ENCODE data around the gene TTC21A.
"Not testable (repeated sequence)": the region's sequence is repeated elsewhere in the genome, so short reads cannot be mapped to it uniquely, and the experiment has no call there.

TTC21A gene

GRCh38 chr3:39107388-39108199 lies at the start of gene TTC21A, which contains the start of gene GORASP1:
Gene TTC21A, plus strand, starts transcription at chr3:39107680. Its CDS starts 158 bp downstream, at chr3:39107838.
Gene GORASP1, minus strand, starts transcription at chr3:39107627. Its CDS starts 86 bp downstream, at chr3:39107541.
- Histone ChIP-seq H3K36me3 (replicated peaks; ENCODE audit: insufficient read depth, low read length) (no peaks in the 10 kb centered on the region), H3K9ac (ENCODE audit: low read length) (peak within 1 kb of the TSS; percentile 86), H3F3A (ENCODE audit: insufficient read depth, low read length) (peaks cover 12% of the 10 kb centered on the region), H3K9me3 (replicated peaks; ENCODE audit: insufficient read depth, low read length) (no peaks in the 10 kb centered on the region), H3K4me3 (ENCODE audit: low read length) (peak within 1 kb of the TSS; percentile 99), H4K20me1 (ENCODE audit: insufficient read depth, low read length) (no peaks in the 10 kb centered on the region), H3K79me2 (ENCODE audit: low read length) (peaks cover 44% of the 10 kb centered on the region), H3K9me2 (replicated peaks; ENCODE audit: insufficient read depth, low read length) (no peaks in the 10 kb centered on the region), H3K27ac (ENCODE audit: low read length) (peak within 1 kb of the TSS; percentile 87), H3K4me1 (ENCODE audit: low read length) (peaks cover 29% of the 10 kb centered on the region), H3K27me3 (replicated peaks; ENCODE audit: insufficient read depth, low read length) (no peaks in the 10 kb centered on the region), H2AFZ (ENCODE audit: low read length) (peak within 1 kb of the TSS; percentile 93), H3K4me2 (ENCODE audit: low read depth, low read length) (peak within 1 kb of the TSS; percentile 99)
- TF ChIP-seq EZH2phosphoT487 (IDR thresholded peaks at IDR 0.05; ENCODE audit: low read length) (no peak), CTCF (IDR thresholded peaks at IDR 0.05; ENCODE audit: low read length) (no peak), EZH2 (optimal IDR thresholded peaks at IDR 0.05; ENCODE audit: low read depth, low read length) (no peak)
- peak; percentile 78 for DNase-seq

GRCh38 chr3:39061228-39061627 lies 46.3 kb upstream of the TTC21A start:
- not testable (repeated sequence) for H3K4me3 ChIP-seq (ENCODE audit: low read length); H3K9ac ChIP-seq (ENCODE audit: low read length); H3K9me2 ChIP-seq (replicated peaks; ENCODE audit: insufficient read depth, low read length); H3K27me3 ChIP-seq (replicated peaks; ENCODE audit: insufficient read depth, low read length); H3F3A ChIP-seq (ENCODE audit: insufficient read depth, low read length); H3K27ac ChIP-seq (ENCODE audit: low read length); H2AFZ ChIP-seq (ENCODE audit: low read length); H3K4me1 ChIP-seq (ENCODE audit: low read length); DNase-seq; H3K4me2 ChIP-seq (ENCODE audit: low read depth, low read length); H4K20me1 ChIP-seq (ENCODE audit: insufficient read depth, low read length); H3K9me3 ChIP-seq (replicated peaks; ENCODE audit: insufficient read depth, low read length); H3K36me3 ChIP-seq (replicated peaks; ENCODE audit: insufficient read depth, low read length)
- peaks cover 49% of the 10 kb centered on the region for H3K79me2 ChIP-seq (ENCODE audit: low read length)

- Histone ChIP-seq H4K20me1 (ENCODE audit: insufficient read depth, low read length) (no peaks in the 10 kb centered on the region), H3K27ac (ENCODE audit: low read length) (no peak overlapping the region), H3K4me2 (ENCODE audit: low read depth, low read length) (no peak overlapping the region), H3K9me2 (replicated peaks; ENCODE audit: insufficient read depth, low read length) (no peaks in the 10 kb centered on the region), H2AFZ (ENCODE audit: low read length) (no peak overlapping the region), H3K4me3 (ENCODE audit: low read length) (no peak overlapping the region), H3K36me3 (replicated peaks; ENCODE audit: insufficient read depth, low read length) (0 out of 2 replicates have a peak, but pooled peaks cover 3% of the 10 kb centered on the region), H3K9ac (ENCODE audit: low read length) (no peak overlapping the region), H3K9me3 (replicated peaks; ENCODE audit: insufficient read depth, low read length) (no peaks in the 10 kb centered on the region), H3K27me3 (replicated peaks; ENCODE audit: insufficient read depth, low read length) (no peaks in the 10 kb centered on the region), H3K4me1 (ENCODE audit: low read length) (no peaks in the 10 kb centered on the region), H3F3A (ENCODE audit: insufficient read depth, low read length) (no peaks in the 10 kb centered on the region), H3K79me2 (ENCODE audit: low read length) (peaks cover 40% of the 10 kb centered on the region)
- DNase-seq = no peak
- TF ChIP-seq EZH2phosphoT487 (IDR thresholded peaks at IDR 0.05; ENCODE audit: low read length) (no peak), CTCF (IDR thresholded peaks at IDR 0.05; ENCODE audit: low read length) (no peak), EZH2 (optimal IDR thresholded peaks at IDR 0.05; ENCODE audit: low read depth, low read length) (no peak)
Measured at GRCh38 chr3:39062180-39062579, 45.3 kb upstream of the TTC21A start.

GRCh38 chr3:39063143-39063542 lies 44.3 kb upstream of the TTC21A start:
- H3K4me1 ChIP-seq (ENCODE audit: low read length) = no peaks in the 10 kb centered on the region
- DNase-seq = no peak
- no peaks in the 10 kb centered on the region for H3K9me3 ChIP-seq (replicated peaks; ENCODE audit: insufficient read depth, low read length)
- H3K36me3 ChIP-seq (replicated peaks; ENCODE audit: insufficient read depth, low read length) = no peaks in the 10 kb centered on the region
- H2AFZ ChIP-seq (ENCODE audit: low read length) = no peak overlapping the region
- no peak for TF ChIP-seq EZH2phosphoT487 (IDR thresholded peaks at IDR 0.05; ENCODE audit: low read length)
- no peak for TF ChIP-seq EZH2 (optimal IDR thresholded peaks at IDR 0.05; ENCODE audit: low read depth, low read length)
- no peak for TF ChIP-seq CTCF (IDR thresholded peaks at IDR 0.05; ENCODE audit: low read length)
- no peak overlapping the region for H3K9ac ChIP-seq (ENCODE audit: low read length)
- H3K4me3 ChIP-seq (ENCODE audit: low read length) = no peak overlapping the region
- no peaks in the 10 kb centered on the region for H4K20me1 ChIP-seq (ENCODE audit: insufficient read depth, low read length)
- H3K4me2 ChIP-seq (ENCODE audit: low read depth, low read length) = no peak overlapping the region
- H3K27ac ChIP-seq (ENCODE audit: low read length) = no peak overlapping the region
- H3K79me2 ChIP-seq (ENCODE audit: low read length) = peaks cover 35% of the 10 kb centered on the region
- H3F3A ChIP-seq (ENCODE audit: insufficient read depth, low read length) = no peaks in the 10 kb centered on the region
- H3K27me3 ChIP-seq (replicated peaks; ENCODE audit: insufficient read depth, low read length) = no peaks in the 10 kb centered on the region
- H3K9me2 ChIP-seq (replicated peaks; ENCODE audit: insufficient read depth, low read length) = no peaks in the 10 kb centered on the region
